SK-N-SH treated with all-trans-retinoic acid at 6 μM for 48 hours (cell line): ENCODE results near the gene PIK3R1.

Experiments
- ARNTL ChIP-seq: fragments of 450-650 bp; formaldehyde crosslinking; IDR thresholded peaks from 2 replicates; pipeline ENCODE4 v1.5.0; 2020; ENCODE audit warnings: low read depth, mild to moderate bottlenecking, moderate library complexity, borderline replicate concordance
- BACH2 ChIP-seq: fragments of 250-450 bp; sonication (Bioruptor Pico); IDR thresholded peaks from 2 replicates; pipeline ENCODE4 v1.9.0; 2021; ENCODE audit warnings: mild to moderate bottlenecking, borderline replicate concordance
- ISL1 ChIP-seq: fragments of 250-450 bp; sonication (Bioruptor Pico); IDR thresholded peaks from 2 replicates; pipeline ENCODE4 v2.1.2; 2022; ENCODE audit warnings: mild to moderate bottlenecking, moderate library complexity
- OSR1 ChIP-seq: fragments of 250-450 bp; sonication (Bioruptor Pico); IDR thresholded peaks from 2 replicates; pipeline ENCODE4 v1.8.0; 2022; ENCODE audit warnings: moderate library complexity, mild to moderate bottlenecking, inconsistent platforms
- PPARA ChIP-seq: fragments of 250-450 bp; sonication (Bioruptor Pico); IDR thresholded peaks from 2 replicates; pipeline ENCODE4 v1.5.0; 2020; ENCODE audit warnings: mild to moderate bottlenecking, borderline replicate concordance
- RARB ChIP-seq: fragments of 250-450 bp; sonication (Bioruptor Pico); IDR thresholded peaks from 2 replicates; pipeline ENCODE4 v1.8.0; 2021; ENCODE audit warnings: mild to moderate bottlenecking, moderate library complexity
- TCF4 ChIP-seq: fragments of 250-450 bp; sonication (Bioruptor Pico); IDR thresholded peaks from 2 replicates; pipeline ENCODE4 v1.8.0; 2021; ENCODE audit warnings: mild to moderate bottlenecking, moderate library complexity, borderline replicate concordance
- ZC3H10 ChIP-seq: fragments of 250-450 bp; sonication (Bioruptor Pico); IDR thresholded peaks from 2 replicates; pipeline ENCODE4 v1.5.1; 2021; ENCODE audit warnings: mild to moderate bottlenecking, moderate library complexity
- ZNF8 ChIP-seq: fragments of 450-650 bp; formaldehyde crosslinking; IDR thresholded peaks from 2 replicates; pipeline ENCODE4 v1.5.0; 2020; ENCODE audit warnings: mild to moderate bottlenecking, moderate library complexity
- TF ChIP-seq, protein P1 (sequence below): fragments of 250-450 bp; sonication (Bioruptor Pico); IDR thresholded peaks from 2 replicates; pipeline ENCODE4 v1.8.0; 2020; ENCODE audit warnings: mild to moderate bottlenecking, moderate library complexity, borderline replicate concordance
- TF ChIP-seq, protein P2 (sequence below): fragments of 250-450 bp; sonication (Bioruptor Pico); IDR thresholded peaks from 2 replicates; pipeline ENCODE4 v1.5.1; 2020; ENCODE audit warnings: low read depth, mild to moderate bottlenecking, moderate library complexity
- TF ChIP-seq, protein P3 (sequence below): fragments of 250-450 bp; sonication (Bioruptor Pico); IDR thresholded peaks from 2 replicates; pipeline ENCODE4 v1.8.0; 2021; ENCODE audit warnings: low read depth, mild to moderate bottlenecking, moderate library complexity, borderline replicate concordance

DNA sequence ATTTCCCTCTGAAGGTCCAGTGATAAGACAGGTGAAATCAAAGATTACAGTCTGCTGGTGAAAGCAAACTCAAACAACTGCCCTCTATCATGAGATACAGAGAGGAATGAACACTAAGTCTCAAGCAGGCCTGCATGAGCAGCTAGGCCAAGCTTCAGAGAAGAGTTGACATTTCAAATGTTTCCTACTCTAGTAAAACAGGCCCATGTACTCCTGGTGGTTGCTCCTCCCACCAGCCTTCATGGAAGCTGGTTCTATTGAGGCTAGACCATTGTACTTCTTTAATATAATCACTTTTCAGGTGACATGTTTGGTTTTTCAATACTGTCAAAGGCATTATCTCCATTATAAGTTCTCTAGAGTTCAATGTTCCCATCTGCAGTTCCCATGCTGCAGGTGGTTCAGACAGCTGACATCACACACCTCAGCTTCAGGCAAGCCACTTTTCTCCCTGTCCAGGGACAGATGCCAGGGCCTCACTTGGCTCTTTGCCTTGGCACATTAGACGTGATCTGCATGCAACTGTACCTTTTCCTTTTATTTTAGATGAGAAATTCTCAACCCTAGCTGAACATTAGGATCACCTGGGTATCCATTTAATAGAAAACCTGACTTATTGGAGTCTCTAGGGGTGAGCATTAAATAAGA, 89.8 kb downstream of the PIK3R1 start:
- TF ChIP-seq, protein P1, sequence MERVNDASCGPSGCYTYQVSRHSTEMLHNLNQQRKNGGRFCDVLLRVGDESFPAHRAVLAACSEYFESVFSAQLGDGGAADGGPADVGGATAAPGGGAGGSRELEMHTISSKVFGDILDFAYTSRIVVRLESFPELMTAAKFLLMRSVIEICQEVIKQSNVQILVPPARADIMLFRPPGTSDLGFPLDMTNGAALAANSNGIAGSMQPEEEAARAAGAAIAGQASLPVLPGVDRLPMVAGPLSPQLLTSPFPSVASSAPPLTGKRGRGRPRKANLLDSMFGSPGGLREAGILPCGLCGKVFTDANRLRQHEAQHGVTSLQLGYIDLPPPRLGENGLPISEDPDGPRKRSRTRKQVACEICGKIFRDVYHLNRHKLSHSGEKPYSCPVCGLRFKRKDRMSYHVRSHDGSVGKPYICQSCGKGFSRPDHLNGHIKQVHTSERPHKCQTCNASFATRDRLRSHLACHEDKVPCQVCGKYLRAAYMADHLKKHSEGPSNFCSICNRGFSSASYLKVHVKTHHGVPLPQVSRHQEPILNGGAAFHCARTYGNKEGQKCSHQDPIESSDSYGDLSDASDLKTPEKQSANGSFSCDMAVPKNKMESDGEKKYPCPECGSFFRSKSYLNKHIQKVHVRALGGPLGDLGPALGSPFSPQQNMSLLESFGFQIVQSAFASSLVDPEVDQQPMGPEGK (CRISPR knock-in tag) = no peak
- TF ChIP-seq ZNF8 = no peak
- TF ChIP-seq RARB (CRISPR knock-in tag) = no peak
- TF ChIP-seq, protein P2, sequence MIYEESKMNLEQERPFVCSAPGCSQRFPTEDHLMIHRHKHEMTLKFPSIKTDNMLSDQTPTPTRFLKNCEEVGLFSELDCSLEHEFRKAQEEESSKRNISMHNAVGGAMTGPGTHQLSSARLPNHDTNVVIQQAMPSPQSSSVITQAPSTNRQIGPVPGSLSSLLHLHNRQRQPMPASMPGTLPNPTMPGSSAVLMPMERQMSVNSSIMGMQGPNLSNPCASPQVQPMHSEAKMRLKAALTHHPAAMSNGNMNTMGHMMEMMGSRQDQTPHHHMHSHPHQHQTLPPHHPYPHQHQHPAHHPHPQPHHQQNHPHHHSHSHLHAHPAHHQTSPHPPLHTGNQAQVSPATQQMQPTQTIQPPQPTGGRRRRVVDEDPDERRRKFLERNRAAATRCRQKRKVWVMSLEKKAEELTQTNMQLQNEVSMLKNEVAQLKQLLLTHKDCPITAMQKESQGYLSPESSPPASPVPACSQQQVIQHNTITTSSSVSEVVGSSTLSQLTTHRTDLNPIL (CRISPR knock-in tag) = no peak
- TF ChIP-seq ARNTL = no peak
- TF ChIP-seq OSR1 = no peak
- no peak for TF ChIP-seq ISL1 (CRISPR knock-in tag)
- TF ChIP-seq TCF4 (CRISPR knock-in tag) = no peak
- TF ChIP-seq ZC3H10 = no peak
- TF ChIP-seq PPARA = no peak
- TF ChIP-seq, protein P3, sequence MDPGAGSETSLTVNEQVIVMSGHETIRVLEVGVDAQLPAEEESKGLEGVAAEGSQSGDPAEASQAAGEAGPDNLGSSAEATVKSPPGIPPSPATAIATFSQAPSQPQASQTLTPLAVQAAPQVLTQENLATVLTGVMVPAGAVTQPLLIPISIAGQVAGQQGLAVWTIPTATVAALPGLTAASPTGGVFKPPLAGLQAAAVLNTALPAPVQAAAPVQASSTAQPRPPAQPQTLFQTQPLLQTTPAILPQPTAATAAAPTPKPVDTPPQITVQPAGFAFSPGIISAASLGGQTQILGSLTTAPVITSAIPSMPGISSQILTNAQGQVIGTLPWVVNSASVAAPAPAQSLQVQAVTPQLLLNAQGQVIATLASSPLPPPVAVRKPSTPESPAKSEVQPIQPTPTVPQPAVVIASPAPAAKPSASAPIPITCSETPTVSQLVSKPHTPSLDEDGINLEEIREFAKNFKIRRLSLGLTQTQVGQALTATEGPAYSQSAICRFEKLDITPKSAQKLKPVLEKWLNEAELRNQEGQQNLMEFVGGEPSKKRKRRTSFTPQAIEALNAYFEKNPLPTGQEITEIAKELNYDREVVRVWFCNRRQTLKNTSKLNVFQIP (CRISPR knock-in tag) = no peak
- no peak for TF ChIP-seq BACH2 (CRISPR knock-in tag)
